Sigmoid colon (tissue), 4 donors: Measurements from ENCODE around the gene RPS19BP1.

ENCODE experiments used
- EP300 ChIP-seq, 4 donors: sonication (generic); formaldehyde crosslinking; IDR thresholded peaks; one replicate each; pipeline ENCODE4 v1.6.1; 2017; ENCODE audit warnings: antibody characterized with exemption in 4 of 4
- POLR2A ChIP-seq, 2 donors: fragments of 450-650 bp; IDR thresholded peaks; one replicate each; pipeline ENCODE4 v1.6.1; 2016; ENCODE audit warnings: antibody characterized with exemption in 2 of 2, mild to moderate bottlenecking in 2 of 2, moderate library complexity in 2 of 2
- TF ChIP-seq, protein P1 (sequence below), 4 experiments: fragments of 450-650 bp in 3 of 4; fragments of 200-600 bp in 1 of 4; IDR thresholded peaks; one replicate each; pipeline ENCODE4 v1.5.1; 2016 to 2019; ENCODE audit warnings: antibody characterized with exemption in 4 of 4, mild to moderate bottlenecking in 3 of 4, moderate library complexity in 2 of 4

DNA sequence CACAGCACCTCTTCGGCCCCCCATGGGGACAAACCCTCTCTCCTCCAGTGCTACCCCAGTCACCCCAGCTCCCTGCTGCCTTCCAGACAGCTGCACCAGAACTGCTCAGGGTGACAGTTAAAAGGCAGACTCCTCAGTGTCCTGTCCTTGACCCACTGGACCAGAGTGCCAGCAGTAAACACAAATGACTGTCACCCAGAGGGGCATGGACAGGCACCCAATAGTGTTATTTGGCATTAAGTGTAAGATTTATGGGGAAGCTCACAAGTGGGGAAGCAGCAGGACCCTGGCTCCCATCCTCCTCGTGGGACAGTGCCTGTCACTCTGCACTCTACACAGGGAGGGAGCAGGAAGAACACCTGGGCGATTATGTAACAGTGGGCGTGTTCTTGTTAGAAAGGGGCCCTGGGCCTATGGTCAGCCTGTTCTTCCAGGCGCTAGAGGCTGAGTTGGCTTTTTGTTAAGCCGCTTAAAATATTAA, 5.0 kb downstream of the RPS19BP1 start:
- TF ChIP-seq, protein P1, sequence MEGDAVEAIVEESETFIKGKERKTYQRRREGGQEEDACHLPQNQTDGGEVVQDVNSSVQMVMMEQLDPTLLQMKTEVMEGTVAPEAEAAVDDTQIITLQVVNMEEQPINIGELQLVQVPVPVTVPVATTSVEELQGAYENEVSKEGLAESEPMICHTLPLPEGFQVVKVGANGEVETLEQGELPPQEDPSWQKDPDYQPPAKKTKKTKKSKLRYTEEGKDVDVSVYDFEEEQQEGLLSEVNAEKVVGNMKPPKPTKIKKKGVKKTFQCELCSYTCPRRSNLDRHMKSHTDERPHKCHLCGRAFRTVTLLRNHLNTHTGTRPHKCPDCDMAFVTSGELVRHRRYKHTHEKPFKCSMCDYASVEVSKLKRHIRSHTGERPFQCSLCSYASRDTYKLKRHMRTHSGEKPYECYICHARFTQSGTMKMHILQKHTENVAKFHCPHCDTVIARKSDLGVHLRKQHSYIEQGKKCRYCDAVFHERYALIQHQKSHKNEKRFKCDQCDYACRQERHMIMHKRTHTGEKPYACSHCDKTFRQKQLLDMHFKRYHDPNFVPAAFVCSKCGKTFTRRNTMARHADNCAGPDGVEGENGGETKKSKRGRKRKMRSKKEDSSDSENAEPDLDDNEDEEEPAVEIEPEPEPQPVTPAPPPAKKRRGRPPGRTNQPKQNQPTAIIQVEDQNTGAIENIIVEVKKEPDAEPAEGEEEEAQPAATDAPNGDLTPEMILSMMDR (IDR thresholded peaks at IDR 0.05), result no peak
- TF ChIP-seq POLR2A (IDR thresholded peaks at IDR 0.05) (no peak), EP300 (IDR thresholded peaks at IDR 0.05) (no peak)
